ENCODE data around the gene CDC6. TPM values are rescaled to one million over a fixed set of nuclear protein-coding genes. Genes with fewer than 3 reads are reported as not detected.

The CDC6 gene
- total RNA-seq, 1 experiment from 2014 or later, result 97.8 TPM

DNA sequence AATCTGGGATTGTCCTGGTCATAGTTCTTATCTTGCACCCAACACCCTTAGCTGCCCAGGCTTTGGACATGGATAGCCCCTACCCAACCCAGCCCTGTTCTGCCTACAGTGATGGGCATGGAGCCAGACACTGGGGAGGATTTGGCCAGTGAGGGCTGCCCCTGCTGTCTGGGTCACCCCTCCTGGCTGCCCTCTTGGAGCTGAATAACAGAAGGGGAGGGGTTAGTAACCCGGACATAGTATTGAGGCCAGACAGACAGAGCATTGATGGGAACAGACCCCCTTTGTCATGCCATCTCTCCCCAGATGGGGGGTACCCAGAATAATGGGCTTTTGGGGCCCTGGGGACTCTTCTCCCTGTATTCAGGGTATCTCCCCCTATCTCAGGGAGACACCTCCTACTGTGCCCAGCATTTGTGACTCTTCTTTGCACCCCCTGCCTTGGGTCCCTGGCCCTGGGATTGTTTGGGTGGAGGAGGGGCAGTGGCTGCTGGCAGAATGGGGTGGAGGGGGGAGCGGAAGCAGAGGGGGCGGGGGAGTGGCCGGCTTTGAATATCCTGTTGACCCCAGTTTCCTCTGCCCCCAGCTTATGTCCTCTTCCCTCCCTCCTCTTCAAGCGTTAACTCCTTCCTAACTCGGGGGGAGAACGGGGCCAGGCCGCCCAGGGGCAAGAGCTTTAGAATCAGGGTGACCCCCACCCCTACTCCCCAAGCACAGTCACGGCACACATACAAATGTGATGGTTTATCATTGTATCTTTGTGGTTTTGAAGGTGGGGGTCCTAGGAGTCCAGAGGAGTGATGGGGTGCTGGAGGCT, 59.8 kb downstream of the CDC6 start:
- Histone ChIP-seq H3K4me3 (no peak overlapping the region), H3K36me3 (peaks cover 85% of the 10 kb centered on the region), H3K27ac (no peak overlapping the region), H3K4me1 (replicated peaks) (peaks cover 46% of the 10 kb centered on the region), H3K27me3 (replicated peaks) (no peaks in the 10 kb centered on the region), H3K9me3 (replicated peaks) (no peaks in the 10 kb centered on the region)
- DNase-seq (ENCODE audit: low read depth in 1 of 2, low spot score in 2 of 2), result no peak

DNA sequence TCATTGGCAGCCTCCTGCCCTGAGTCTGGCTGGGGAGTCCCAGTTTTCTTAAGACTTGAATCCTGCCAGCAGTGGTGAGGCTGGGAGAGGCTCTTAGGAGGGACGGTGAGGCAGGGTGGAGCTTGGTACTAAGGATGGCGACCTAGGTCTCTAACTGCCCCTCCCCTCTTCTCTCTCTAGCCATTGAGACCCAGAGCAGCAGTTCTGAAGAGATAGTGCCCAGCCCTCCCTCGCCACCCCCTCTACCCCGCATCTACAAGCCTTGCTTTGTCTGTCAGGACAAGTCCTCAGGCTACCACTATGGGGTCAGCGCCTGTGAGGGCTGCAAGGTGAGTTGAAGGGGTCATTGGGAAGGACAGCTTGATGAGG, 60.4 kb downstream of the CDC6 start:
- H3K4me3 ChIP-seq, result no peak overlapping the region
- peaks cover 40% of the 10 kb centered on the region for H3K4me1 ChIP-seq (replicated peaks)
- H3K36me3 ChIP-seq, result peaks cover 85% of the 10 kb centered on the region
- H3K27me3 ChIP-seq (replicated peaks), result no peaks in the 10 kb centered on the region
- no peak for DNase-seq (ENCODE audit: low read depth in 1 of 2, low spot score in 2 of 2)
- no peak overlapping the region for H3K27ac ChIP-seq
- H3K9me3 ChIP-seq (replicated peaks), result no peaks in the 10 kb centered on the region

DNA sequence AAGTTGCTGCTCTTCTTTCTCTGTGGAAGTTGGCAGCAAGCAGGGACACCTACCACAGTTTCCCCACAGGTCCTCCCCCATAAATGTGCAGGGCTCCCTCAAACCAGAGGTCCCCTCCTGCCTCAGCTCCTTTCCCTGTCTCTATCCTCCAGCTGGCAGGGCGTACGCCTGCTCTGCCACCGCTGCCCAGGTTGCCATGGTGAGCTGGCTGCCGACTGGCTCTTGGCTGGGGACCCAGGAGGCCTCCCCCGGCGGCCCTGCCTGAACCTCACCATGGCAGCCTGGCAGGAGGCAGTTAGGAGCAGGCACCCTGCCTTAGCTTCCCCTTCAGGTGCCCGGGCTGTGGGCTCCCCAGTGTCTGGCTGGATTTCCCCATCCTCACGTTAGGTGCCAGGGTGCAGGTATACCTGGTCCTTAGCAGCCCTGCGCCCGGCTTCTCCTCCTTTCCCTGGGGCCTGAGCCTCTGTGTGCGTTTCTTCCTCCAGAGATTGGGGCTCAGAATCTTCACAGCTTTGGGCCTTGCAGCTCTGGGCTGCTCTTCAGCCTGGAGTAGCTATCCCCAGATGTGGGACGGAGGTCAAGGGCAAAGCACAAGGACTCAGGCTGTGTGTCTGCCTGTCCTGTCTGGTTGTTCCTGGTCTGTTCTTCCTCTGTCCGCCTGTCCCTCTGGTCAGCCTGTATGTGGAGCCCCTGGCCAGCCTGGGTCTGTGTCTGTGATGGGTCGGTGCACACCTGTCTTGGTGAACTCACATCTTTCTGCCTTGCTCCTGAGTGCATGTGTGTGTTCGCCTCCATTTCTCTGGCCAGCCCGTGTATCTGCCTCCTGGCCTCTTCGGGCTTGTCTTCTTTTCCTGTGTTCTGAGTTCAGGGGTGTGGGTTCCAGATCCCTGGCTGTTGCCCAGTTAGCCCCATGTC, 61.1 kb downstream of the CDC6 start:
- H3K36me3 ChIP-seq, result peaks cover 86% of the 10 kb centered on the region
- no peaks in the 10 kb centered on the region for H3K27me3 ChIP-seq (replicated peaks)
- H3K9me3 ChIP-seq (replicated peaks), result no peaks in the 10 kb centered on the region
- H3K4me1 ChIP-seq (replicated peaks), result peaks cover 33% of the 10 kb centered on the region
- DNase-seq (ENCODE audit: low read depth in 1 of 2, low spot score in 2 of 2), result no peak
- H3K4me3 ChIP-seq, result no peak overlapping the region
- no peak overlapping the region for H3K27ac ChIP-seq

DNA sequence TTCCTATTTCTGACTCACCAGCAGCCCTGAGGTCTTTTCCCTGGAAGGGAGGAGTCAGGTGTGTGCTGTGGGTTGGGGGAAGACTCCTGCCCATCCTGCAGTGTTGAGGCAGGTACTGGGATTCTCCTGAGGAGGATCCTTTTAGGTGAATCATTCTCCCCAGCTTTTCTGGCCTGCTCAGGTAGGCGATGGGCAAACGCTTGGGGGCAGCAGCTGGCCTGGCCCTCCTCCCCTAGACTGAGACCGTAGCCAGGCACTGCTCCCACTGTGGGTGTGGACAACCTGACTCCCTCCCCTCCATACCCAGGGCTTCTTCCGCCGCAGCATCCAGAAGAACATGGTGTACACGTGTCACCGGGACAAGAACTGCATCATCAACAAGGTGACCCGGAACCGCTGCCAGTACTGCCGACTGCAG, 61.8 kb downstream of the CDC6 start:
- H3K4me3 ChIP-seq, result no peak overlapping the region
- peaks cover 27% of the 10 kb centered on the region for H3K4me1 ChIP-seq (replicated peaks)
- H3K27ac ChIP-seq, result no peak overlapping the region
- H3K36me3 ChIP-seq, result peaks cover 86% of the 10 kb centered on the region
- no peaks in the 10 kb centered on the region for H3K9me3 ChIP-seq (replicated peaks)
- H3K27me3 ChIP-seq (replicated peaks), result no peaks in the 10 kb centered on the region
- DNase-seq (ENCODE audit: low read depth in 1 of 2, low spot score in 2 of 2), result no peak

DNA sequence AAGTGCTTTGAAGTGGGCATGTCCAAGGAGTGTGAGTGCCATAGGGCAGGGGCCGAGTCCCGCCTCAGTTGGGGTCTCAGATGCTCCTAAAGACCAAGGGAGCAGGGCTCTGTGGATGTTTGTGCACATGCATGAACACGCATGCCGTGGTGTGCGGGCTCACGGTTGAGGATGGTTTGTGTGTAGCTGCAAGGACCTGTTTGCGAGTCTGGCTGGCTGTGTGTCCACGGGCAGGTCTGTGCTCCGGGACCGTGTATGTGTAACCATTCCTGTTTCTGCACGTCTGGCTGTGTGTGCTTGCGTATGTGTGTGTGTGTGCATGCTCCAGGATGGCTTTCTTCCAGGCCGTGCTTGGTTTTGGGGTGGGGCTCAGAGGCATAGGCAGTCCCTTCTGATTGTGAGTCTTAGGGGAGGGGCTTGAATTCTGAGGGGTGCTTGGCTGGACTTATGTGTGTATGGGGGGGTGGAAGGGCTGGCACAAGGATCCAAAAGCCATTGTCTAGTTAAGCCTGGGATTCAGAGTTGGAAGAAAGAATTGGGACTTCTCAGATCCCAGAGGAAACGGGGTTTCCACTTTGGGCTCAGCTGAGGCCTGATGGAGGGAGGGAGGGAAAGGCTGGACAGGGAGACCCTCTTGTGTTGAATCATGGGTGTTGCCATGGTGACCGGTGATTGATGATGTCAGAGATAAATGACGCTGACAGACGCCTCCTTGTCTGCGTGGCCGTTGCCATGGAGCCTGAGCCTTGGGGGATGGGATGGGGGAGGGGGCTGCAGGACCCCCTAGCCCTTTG, 62.4 kb downstream of the CDC6 start:
- Histone ChIP-seq H3K27me3 (replicated peaks) (no peaks in the 10 kb centered on the region), H3K36me3 (peaks cover 86% of the 10 kb centered on the region), H3K27ac (no peak overlapping the region), H3K4me1 (replicated peaks) (peaks cover 24% of the 10 kb centered on the region), H3K9me3 (replicated peaks) (no peaks in the 10 kb centered on the region), H3K4me3 (no peak overlapping the region)
- DNase-seq (ENCODE audit: low read depth in 1 of 2, low spot score in 2 of 2), result no peak

DNA sequence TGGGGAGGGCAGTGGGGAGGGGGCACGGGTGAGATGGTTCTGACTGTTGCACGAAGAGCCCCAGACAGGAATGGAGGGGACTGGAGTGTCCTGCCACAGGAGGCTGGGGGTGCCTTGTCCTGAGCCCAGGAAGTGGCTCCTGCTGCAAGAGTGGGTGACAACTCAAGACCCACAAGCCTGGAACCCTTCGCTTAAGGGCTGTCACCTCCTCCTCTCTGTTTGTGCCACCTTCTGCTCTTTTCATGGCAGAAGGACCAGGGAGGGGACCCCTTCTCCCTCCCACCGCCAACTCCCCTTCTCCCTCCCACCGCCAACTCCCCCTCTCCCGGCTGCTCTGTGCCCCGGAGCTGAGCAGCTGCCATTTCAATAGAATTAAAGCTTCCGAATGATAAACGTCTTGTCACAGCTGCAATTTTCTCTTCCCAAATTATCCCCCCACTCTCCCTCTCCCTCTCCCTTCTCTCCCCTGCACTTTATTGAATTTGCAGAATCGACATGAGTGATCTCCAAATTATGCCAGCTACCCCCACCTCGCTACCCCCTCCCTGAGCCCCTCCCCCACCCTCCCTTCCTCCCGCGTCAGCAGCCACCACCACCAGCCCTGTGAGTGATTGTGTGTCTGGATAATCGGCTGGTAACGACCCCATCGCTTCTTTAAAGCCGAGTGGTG, 63.1 kb downstream of the CDC6 start:
- Histone ChIP-seq H3K9me3 (replicated peaks) (no peaks in the 10 kb centered on the region), H3K36me3 (peaks cover 86% of the 10 kb centered on the region), H3K4me3 (no peak overlapping the region), H3K4me1 (replicated peaks) (peaks cover 20% of the 10 kb centered on the region), H3K27me3 (replicated peaks) (no peaks in the 10 kb centered on the region), H3K27ac (no peak overlapping the region)
- no peak for DNase-seq (ENCODE audit: low read depth in 1 of 2, low spot score in 2 of 2)

DNA sequence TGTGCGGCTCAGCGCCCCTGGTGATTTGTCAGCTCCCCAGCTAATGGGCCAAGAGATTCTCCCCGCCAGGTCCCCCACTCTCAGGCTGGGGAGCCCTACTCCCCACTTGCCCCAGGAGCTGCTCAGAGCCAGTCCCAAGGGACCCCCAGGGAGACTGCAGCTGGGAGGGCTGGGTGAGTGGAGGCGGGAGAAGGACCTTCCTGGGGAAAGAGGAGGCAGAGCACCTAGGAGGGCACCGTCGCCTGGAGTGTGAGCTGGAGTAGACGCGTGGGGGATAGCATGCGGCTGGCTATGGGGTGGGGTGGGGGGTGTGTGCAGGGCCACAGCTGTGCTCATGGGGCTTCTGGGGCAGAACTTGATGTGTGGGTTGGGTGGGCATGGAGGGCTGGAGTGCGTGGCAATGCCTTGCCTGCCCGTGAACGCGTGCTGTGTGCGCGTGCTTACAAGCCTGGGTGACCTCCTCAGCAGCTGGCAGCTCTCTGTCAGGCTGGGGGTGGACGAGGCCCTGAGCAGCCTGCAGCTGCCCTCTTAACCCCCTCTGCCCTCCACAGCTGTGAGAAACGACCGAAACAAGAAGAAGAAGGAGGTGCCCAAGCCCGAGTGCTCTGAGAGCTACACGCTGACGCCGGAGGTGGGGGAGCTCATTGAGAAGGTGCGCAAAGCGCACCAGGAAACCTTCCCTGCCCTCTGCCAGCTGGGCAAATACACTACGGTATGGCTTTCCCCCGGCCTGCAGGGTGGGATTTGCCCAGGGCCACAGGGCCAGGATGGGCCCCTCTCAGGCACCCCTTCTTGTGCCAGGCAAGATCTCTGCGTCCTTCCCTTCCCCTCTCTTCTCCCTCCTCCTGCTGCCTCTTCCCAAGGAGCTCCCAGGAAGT, 63.9 kb downstream of the CDC6 start:
- Histone ChIP-seq H3K4me1 (replicated peaks) (peaks cover 14% of the 10 kb centered on the region), H3K27me3 (replicated peaks) (no peaks in the 10 kb centered on the region), H3K36me3 (peaks cover 90% of the 10 kb centered on the region), H3K4me3 (no peak overlapping the region), H3K27ac (no peak overlapping the region), H3K9me3 (replicated peaks) (no peaks in the 10 kb centered on the region)
- no peak for DNase-seq (ENCODE audit: low read depth in 1 of 2, low spot score in 2 of 2)

DNA sequence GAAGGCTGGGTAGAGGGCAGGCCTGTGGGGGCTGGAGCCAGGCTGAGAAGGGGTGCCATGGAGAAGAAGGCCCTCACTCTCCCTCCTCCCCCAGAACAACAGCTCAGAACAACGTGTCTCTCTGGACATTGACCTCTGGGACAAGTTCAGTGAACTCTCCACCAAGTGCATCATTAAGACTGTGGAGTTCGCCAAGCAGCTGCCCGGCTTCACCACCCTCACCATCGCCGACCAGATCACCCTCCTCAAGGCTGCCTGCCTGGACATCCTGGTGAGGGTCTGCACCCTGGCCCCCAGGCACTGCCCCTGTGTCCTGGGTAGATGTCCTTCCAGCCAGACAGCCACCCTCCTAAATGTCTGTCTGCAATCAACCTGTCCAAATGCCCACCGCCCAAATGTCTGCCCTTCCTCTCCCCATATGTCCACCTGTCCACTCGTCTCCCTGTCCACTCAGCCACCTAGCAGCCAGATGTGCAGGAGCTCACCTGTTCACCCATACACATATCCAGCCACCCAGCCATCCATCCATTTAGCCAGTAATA, 64.6 kb downstream of the CDC6 start:
- no peak overlapping the region for H3K4me3 ChIP-seq
- no peaks in the 10 kb centered on the region for H3K9me3 ChIP-seq (replicated peaks)
- H3K4me1 ChIP-seq (replicated peaks), result peaks cover 7% of the 10 kb centered on the region; the same call in 1 of the 2 replicates
- no peak overlapping the region for H3K27ac ChIP-seq
- no peak for DNase-seq (ENCODE audit: low read depth in 1 of 2, low spot score in 2 of 2)
- no peaks in the 10 kb centered on the region for H3K27me3 ChIP-seq (replicated peaks)
- peaks cover 88% of the 10 kb centered on the region for H3K36me3 ChIP-seq

DNA sequence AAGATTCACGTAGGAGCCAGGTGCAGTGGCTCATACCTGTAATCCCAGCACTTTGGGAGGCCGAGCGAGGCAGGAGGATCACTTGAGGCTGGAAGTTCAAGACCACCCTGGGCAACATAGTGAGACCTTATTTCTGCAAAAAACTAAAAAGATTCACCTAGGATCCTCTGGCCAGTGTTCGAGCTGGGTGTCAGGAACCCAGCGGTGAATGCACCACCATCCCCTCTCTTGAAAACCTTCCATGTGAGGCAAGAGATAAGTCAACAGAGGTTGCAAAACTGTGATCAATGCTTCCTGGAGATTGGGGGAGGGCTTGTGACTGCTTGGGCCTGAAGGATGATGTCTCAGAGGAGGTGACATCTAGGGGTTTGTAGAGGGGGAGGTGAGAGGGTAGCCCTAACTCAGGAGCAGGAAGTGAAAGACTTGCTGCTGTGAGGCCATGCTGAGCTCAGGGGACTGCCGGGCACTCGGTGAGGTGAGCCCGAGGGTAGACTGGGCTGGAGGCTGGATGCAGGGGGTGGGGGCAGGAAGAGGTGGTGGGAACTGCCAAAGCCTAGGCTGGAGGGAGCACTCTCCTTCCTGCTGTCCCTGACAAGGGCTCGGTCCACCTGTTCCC, 65.2 kb downstream of the CDC6 start:
- Histone ChIP-seq H3K4me3 (no peak overlapping the region), H3K27ac (no peak overlapping the region), H3K9me3 (replicated peaks) (no peaks in the 10 kb centered on the region), H3K27me3 (replicated peaks) (no peaks in the 10 kb centered on the region), H3K36me3 (peaks cover 91% of the 10 kb centered on the region), H3K4me1 (replicated peaks) (peaks cover 11% of the 10 kb centered on the region)
- DNase-seq (ENCODE audit: low read depth in 1 of 2, low spot score in 2 of 2), result no peak

All from SJSA1 (cell line).